ENCODE results near the gene UNC5C. TPM values are rescaled to one million over a fixed set of nuclear protein-coding genes. Genes with fewer than 3 reads are reported as not detected.

Gene UNC5C
- total RNA-seq, 1 donor from 2014 or later = 0.39 TPM

DNA sequence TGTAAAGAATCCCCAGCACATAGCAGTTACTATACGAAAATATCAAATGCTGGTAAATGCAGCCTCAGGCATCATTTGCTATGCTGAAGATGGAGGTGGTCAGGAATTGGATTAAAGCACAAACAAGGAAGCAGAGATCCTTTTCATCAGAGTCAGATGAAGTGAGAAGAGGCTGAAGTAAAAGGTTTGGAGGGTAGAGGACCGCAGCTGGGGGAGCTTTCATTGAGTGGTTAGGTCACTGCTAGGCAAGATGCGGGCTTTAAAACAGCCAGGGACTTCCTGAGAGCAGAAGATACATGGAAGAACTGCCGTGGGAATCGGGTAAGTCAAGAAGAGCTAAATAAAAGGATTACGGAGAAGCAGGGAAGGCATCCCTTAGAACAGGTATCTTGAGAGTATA, 351.4 kb downstream of the UNC5C start:
- Mint-ChIP-seq H3K27ac (no peak overlapping the region), H3K4me3 (no peak overlapping the region), H3K9me3 (no peaks in the 10 kb centered on the region), H3K4me1 (peaks cover 25% of the 10 kb centered on the region), H3K27me3 (ENCODE audit: insufficient read depth, low read depth) (peaks cover 2% of the 10 kb centered on the region), H3K36me3 (peaks cover 45% of the 10 kb centered on the region)
- peaks cover 7% of the 10 kb centered on the region for H3F3A ChIP-seq (ENCODE audit: low read depth)
- peaks cover 11% of the 10 kb centered on the region for H3K27me3 ChIP-seq
- no peak overlapping the region for H3K4me2 ChIP-seq
- no peak overlapping the region for H2AFZ ChIP-seq (replicated peaks)
- H3K9me3 ChIP-seq (ENCODE audit: low read depth) = no peaks in the 10 kb centered on the region
- no peaks in the 10 kb centered on the region for H4K20me1 ChIP-seq (ENCODE audit: low read depth)
- no peaks in the 10 kb centered on the region for H3K79me2 ChIP-seq (ENCODE audit: low read depth)
- H3K4me1 ChIP-seq = no peaks in the 10 kb centered on the region
- H3K27ac ChIP-seq = no peak overlapping the region
- TF ChIP-seq EZH2 (IDR thresholded peaks at IDR 0.05) (no peak), EZH2phosphoT487 (IDR thresholded peaks at IDR 0.05) (no peak)
- TF ChIP-seq, protein P1, sequence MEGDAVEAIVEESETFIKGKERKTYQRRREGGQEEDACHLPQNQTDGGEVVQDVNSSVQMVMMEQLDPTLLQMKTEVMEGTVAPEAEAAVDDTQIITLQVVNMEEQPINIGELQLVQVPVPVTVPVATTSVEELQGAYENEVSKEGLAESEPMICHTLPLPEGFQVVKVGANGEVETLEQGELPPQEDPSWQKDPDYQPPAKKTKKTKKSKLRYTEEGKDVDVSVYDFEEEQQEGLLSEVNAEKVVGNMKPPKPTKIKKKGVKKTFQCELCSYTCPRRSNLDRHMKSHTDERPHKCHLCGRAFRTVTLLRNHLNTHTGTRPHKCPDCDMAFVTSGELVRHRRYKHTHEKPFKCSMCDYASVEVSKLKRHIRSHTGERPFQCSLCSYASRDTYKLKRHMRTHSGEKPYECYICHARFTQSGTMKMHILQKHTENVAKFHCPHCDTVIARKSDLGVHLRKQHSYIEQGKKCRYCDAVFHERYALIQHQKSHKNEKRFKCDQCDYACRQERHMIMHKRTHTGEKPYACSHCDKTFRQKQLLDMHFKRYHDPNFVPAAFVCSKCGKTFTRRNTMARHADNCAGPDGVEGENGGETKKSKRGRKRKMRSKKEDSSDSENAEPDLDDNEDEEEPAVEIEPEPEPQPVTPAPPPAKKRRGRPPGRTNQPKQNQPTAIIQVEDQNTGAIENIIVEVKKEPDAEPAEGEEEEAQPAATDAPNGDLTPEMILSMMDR (IDR thresholded peaks at IDR 0.05) = no peak
- no peak overlapping the region for H3K4me3 ChIP-seq
- no peaks in the 10 kb centered on the region for H3K36me3 ChIP-seq
- H3K9ac ChIP-seq = no peak overlapping the region
- no peak for DNase-seq (ENCODE audit: low spot score)

DNA sequence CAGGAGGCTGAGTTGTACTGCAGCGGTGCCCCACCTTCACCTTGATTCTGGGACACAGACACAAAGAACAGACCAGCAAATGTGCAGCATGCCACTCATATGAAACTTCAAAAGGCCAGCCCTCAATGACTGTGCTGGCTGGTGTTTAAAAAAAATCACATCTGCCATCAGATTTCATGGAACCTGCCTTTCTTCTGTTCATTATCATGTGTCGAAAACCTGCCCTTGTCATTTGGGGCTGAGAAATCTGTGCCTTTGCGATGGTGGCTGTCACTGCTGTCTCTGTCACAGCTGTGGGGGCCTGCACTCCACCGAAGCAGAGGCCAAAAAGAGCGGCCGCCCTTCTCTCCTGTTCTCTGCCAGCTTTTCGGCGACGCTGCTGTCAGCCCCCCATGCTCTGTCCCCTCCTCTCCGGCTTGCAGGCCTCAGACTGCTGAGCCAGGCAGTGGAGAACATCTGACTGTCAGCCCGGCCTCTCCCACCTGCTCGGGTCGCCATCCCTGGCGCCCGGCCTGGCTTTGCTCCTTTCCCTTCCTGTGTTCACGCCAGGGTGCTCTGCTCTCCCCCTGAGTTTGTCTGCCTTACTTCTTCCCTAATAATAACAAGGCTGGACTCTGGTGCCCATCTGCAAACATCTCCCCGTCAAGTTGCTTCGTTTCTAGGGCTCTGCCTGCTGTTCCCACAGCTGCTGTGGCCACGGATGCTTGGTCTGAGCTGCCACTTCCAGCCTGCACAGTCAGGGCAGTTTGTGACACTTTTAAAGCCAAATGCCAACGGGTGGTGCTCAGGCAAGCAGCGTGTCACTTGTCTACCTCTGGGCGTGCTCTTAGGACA, 355.2 kb downstream of the UNC5C start:
- Histone ChIP-seq H3K36me3 (no peaks in the 10 kb centered on the region), H3K4me1 (no peaks in the 10 kb centered on the region), H3K4me3 (no peak overlapping the region), H3K4me2 (no peak overlapping the region), H3F3A (ENCODE audit: low read depth) (peaks cover 18% of the 10 kb centered on the region), H3K27ac (no peak overlapping the region), H3K79me2 (ENCODE audit: low read depth) (no peaks in the 10 kb centered on the region), H4K20me1 (ENCODE audit: low read depth) (peaks cover 4% of the 10 kb centered on the region), H3K9ac (no peak overlapping the region), H3K27me3 (peaks cover 18% of the 10 kb centered on the region), H2AFZ (replicated peaks) (no peak overlapping the region), H3K9me3 (ENCODE audit: low read depth) (no peaks in the 10 kb centered on the region)
- H3K4me3 Mint-ChIP-seq = no peak overlapping the region
- H3K27me3 Mint-ChIP-seq (ENCODE audit: insufficient read depth, low read depth) = peaks cover 2% of the 10 kb centered on the region
- TF ChIP-seq, protein P1 (IDR thresholded peaks at IDR 0.05) = no peak
- TF ChIP-seq EZH2 (IDR thresholded peaks at IDR 0.05) (no peak), EZH2phosphoT487 (IDR thresholded peaks at IDR 0.05) (no peak)
- peaks cover 32% of the 10 kb centered on the region for H3K4me1 Mint-ChIP-seq
- DNase-seq (ENCODE audit: low spot score) = no peak
- H3K9me3 Mint-ChIP-seq = peaks cover 5% of the 10 kb centered on the region
- H3K36me3 Mint-ChIP-seq = peaks cover 41% of the 10 kb centered on the region
- peak overlapping the region; percentile 95 for H3K27ac Mint-ChIP-seq

DNA sequence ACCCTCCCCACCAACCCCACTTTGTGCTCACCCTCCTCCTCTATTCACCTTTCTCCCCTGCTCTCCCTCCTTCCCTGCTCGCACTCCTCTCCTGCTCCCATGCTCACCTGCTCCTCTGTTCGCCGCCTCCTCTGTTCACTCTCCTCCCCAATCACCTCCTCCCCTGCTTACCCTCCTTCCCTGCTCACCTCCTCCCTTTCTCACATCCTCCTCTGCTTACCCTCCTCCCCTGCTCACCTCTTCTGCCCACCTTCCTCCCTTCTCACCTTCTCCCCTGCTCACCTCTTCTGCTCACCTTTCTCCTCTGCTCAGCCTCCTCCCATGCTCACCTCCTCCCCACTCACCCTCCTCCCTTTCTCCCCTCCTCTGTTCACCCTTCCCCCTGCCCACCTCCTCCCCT, 357.2 kb downstream of the UNC5C start:
- Histone ChIP-seq H3K27me3 (peaks cover 22% of the 10 kb centered on the region), H3K27ac (no peak overlapping the region), H2AFZ (replicated peaks) (no peak overlapping the region), H3K4me2 (no peak overlapping the region), H3K36me3 (no peaks in the 10 kb centered on the region), H3K4me3 (no peak overlapping the region), H3K9ac (no peak overlapping the region), H3F3A (ENCODE audit: low read depth) (peaks cover 14% of the 10 kb centered on the region), H3K79me2 (ENCODE audit: low read depth) (no peaks in the 10 kb centered on the region), H3K9me3 (ENCODE audit: low read depth) (no peaks in the 10 kb centered on the region), H3K4me1 (no peaks in the 10 kb centered on the region), H4K20me1 (ENCODE audit: low read depth) (peaks cover 4% of the 10 kb centered on the region)
- Mint-ChIP-seq H3K9me3 (peaks cover 6% of the 10 kb centered on the region), H3K4me3 (no peak overlapping the region), H3K27me3 (ENCODE audit: insufficient read depth, low read depth) (no peaks in the 10 kb centered on the region), H3K4me1 (peaks cover 44% of the 10 kb centered on the region), H3K27ac (peak overlapping the region; percentile 78), H3K36me3 (peaks cover 47% of the 10 kb centered on the region)
- TF ChIP-seq, protein P1 (IDR thresholded peaks at IDR 0.05) = no peak
- TF ChIP-seq EZH2phosphoT487 (IDR thresholded peaks at IDR 0.05) (no peak), EZH2 (IDR thresholded peaks at IDR 0.05) (no peak)
- no peak for DNase-seq (ENCODE audit: low spot score)

All from neural progenitor cell (in vitro differentiated cells).